GM23338 (cell line): ENCODE data around the gene NRP2. TPM values are rescaled to one million over a fixed set of nuclear protein-coding genes. Genes with fewer than 3 reads are reported as not detected.

ENCODE experiments used
- ATAC-seq: fragments of 200-7000 bp; cut with Tn5 transposase; 3 replicates; pipeline ENCODE4 v1.9.1; 2020
- DNase-seq: peaks from one replicate; pipeline ENCODE4 v3.0.0-alpha.2; 2015; ENCODE audit warnings: low spot score
- H2AFZ ChIP-seq: fragments of 200-600 bp; sonication (generic); 2 replicates; pipeline ENCODE4 v1.8.0; 2016; ENCODE audit warnings: antibody characterized with exemption, mild to moderate bottlenecking, moderate library complexity
- H3F3A ChIP-seq: fragments of 200-600 bp; sonication (generic); replicated peaks from 2 replicates; pipeline ENCODE4 v1.8.0; 2017; ENCODE audit warnings: antibody characterized with exemption, mixed run types, low read depth
- H3K27ac ChIP-seq: fragments of 200-600 bp; sonication (generic); 2 replicates; pipeline ENCODE4 v1.6.1; 2016; ENCODE audit warnings: low read depth
- H3K27me3 ChIP-seq: fragments of 200-600 bp; sonication (generic); 2 replicates; pipeline ENCODE4 v1.8.0; 2016; ENCODE audit warnings: mild to moderate bottlenecking, mixed run types, moderate library complexity; ENCODE audit not compliant: insufficient read depth
- H3K36me3 ChIP-seq: fragments of 200-600 bp; sonication (generic); 2 replicates; pipeline ENCODE4 v1.8.0; 2016; ENCODE audit warnings: mild to moderate bottlenecking; ENCODE audit not compliant: insufficient read depth
- H3K4me1 ChIP-seq: fragments of 200-600 bp; sonication (generic); 2 replicates; pipeline ENCODE4 v1.8.0; 2016; ENCODE audit warnings: mild to moderate bottlenecking, moderate library complexity; ENCODE audit not compliant: insufficient read depth
- H3K4me2 ChIP-seq: fragments of 200-600 bp; sonication (generic); 2 replicates; pipeline ENCODE4 v1.7.1; 2017; ENCODE audit warnings: mixed run types
- H3K4me3 ChIP-seq: fragments of 200-600 bp; sonication (generic); 2 replicates; pipeline ENCODE4 v1.6.1; 2016; ENCODE audit warnings: mixed run types
- H3K79me2 ChIP-seq: fragments of 200-600 bp; sonication (generic); replicated peaks from 2 replicates; pipeline ENCODE4 v1.8.0; 2017; ENCODE audit warnings: mild to moderate bottlenecking; ENCODE audit not compliant: insufficient read depth
- H3K9me2 ChIP-seq: fragments of 200-600 bp; sonication (generic); 2 replicates; pipeline ENCODE4 v1.8.0; 2017; ENCODE audit not compliant: insufficient read depth
- H4K20me1 ChIP-seq: fragments of 200-600 bp; sonication (generic); replicated peaks from 2 replicates; pipeline ENCODE4 v1.8.0; 2017; ENCODE audit warnings: mild to moderate bottlenecking; ENCODE audit not compliant: insufficient read depth
- H3K27ac Mint-ChIP-seq: 2 replicates; pipeline ENCODE4 v1.8.0; 2020; ENCODE audit warnings: inconsistent platforms, mild to moderate bottlenecking, moderate library complexity, mixed read lengths
- H3K27me3 Mint-ChIP-seq: 3 replicates; pipeline ENCODE4 v1.8.0; 2022; ENCODE audit warnings: low read depth, mild to moderate bottlenecking, moderate library complexity, mixed read lengths, inconsistent platforms; ENCODE audit not compliant: insufficient read depth, poor library complexity
- H3K36me3 Mint-ChIP-seq: 3 replicates; pipeline ENCODE4 v1.8.0; 2021; ENCODE audit warnings: low read depth, mild to moderate bottlenecking, inconsistent platforms, moderate library complexity, mixed read lengths
- H3K4me1 Mint-ChIP-seq: 3 replicates; pipeline ENCODE4 v1.8.0; 2020; ENCODE audit warnings: mild to moderate bottlenecking, inconsistent platforms, mixed read lengths
- H3K4me3 Mint-ChIP-seq: 3 replicates; pipeline ENCODE4 v1.8.0; 2021; ENCODE audit warnings: moderate library complexity, mild to moderate bottlenecking, inconsistent platforms, mixed read lengths
- H3K9me3 Mint-ChIP-seq: 3 replicates; pipeline ENCODE4 v1.8.0; 2020; ENCODE audit warnings: moderate library complexity, mild to moderate bottlenecking, inconsistent platforms, mixed read lengths
- CREB1 ChIP-seq: fragments of 250-450 bp; sonication (Bioruptor Pico); IDR thresholded peaks from 2 replicates; pipeline ENCODE4 v1.5.0; 2020; ENCODE audit warnings: low read depth, mild to moderate bottlenecking, moderate library complexity
- CTCF ChIP-seq, 2 experiments: fragments of 200-600 bp in 1 of 2; sonication (generic) in 1 of 2; conservative IDR thresholded peaks; 2 replicates each; pipeline versions ENCODE4 v1.5.1 to v1.6.1; 2016 to 2017; ENCODE audit warnings: antibody characterized with exemption in 2 of 2, low read depth in 2 of 2, mild to moderate bottlenecking in 2 of 2, moderate library complexity in 1 of 2
- ETS1 ChIP-seq: IDR thresholded peaks from 2 replicates; pipeline ENCODE4 v1.6.1; 2016; ENCODE audit warnings: antibody characterized with exemption
- EZH2 ChIP-seq: fragments of 200-600 bp; sonication (generic); IDR thresholded peaks from one replicate; pipeline ENCODE4 v1.8.0; 2017; ENCODE audit warnings: antibody characterized with exemption, mild to moderate bottlenecking, low read depth; ENCODE audit not compliant: unreplicated experiment
- EZH2phosphoT487 ChIP-seq: fragments of 200-600 bp; sonication (generic); IDR thresholded peaks from one replicate; pipeline ENCODE4 v1.8.1; 2018; ENCODE audit warnings: antibody characterized with exemption; ENCODE audit not compliant: unreplicated experiment
- JUNB ChIP-seq: IDR thresholded peaks from one replicate; pipeline ENCODE4 v1.6.1; 2016; ENCODE audit warnings: antibody characterized with exemption; ENCODE audit not compliant: unreplicated experiment
- NANOG ChIP-seq: IDR thresholded peaks from 2 replicates; pipeline ENCODE4 v1.6.1; 2016; ENCODE audit warnings: antibody characterized with exemption, borderline replicate concordance
- POLR2AphosphoS5 ChIP-seq: IDR thresholded peaks from 2 replicates; pipeline ENCODE4 v1.6.1; 2016; ENCODE audit warnings: antibody characterized with exemption, low read depth
- REST ChIP-seq: IDR thresholded peaks from one replicate; pipeline ENCODE4 v1.6.1; 2018; ENCODE audit warnings: antibody characterized with exemption; ENCODE audit not compliant: unreplicated experiment
- STAT1 ChIP-seq: IDR thresholded peaks from one replicate; pipeline ENCODE4 v1.6.1; 2016; ENCODE audit warnings: antibody characterized with exemption; ENCODE audit not compliant: unreplicated experiment
- ZNF114 ChIP-seq: fragments of 250-450 bp; sonication (Bioruptor Pico); IDR thresholded peaks from 2 replicates; pipeline ENCODE4 v1.5.0; 2020; ENCODE audit warnings: mild to moderate bottlenecking, moderate library complexity
- ZNF331 ChIP-seq: fragments of 250-450 bp; sonication (Bioruptor Pico); IDR thresholded peaks from 2 replicates; pipeline ENCODE4 v1.5.0; 2020; ENCODE audit warnings: low read depth, mild to moderate bottlenecking, moderate library complexity
- ZNF462 ChIP-seq: fragments of 250-450 bp; sonication (Bioruptor Pico); IDR thresholded peaks from 2 replicates; pipeline ENCODE4 v1.5.0; 2020; ENCODE audit warnings: mild to moderate bottlenecking, moderate library complexity
- polyA plus RNA-seq: library from polyadenylated mRNA; unstranded; fragments of >200 nt; fragmentation: Nextera tagmentation; extraction: Ambion mirVana; gene quantifications from 2 replicates; pipeline ENCODE4 v1.2.1, GENCODE V29; 2016
- total RNA-seq: library from RNA; depleted of rRNA; stranded (reverse); fragments of >200 nt; shearing (Covaris generic); gene quantifications from 2 replicates; pipeline ENCODE4 v1.2.3, GENCODE V29; 2014

Gene NRP2
- total and polyA plus RNA-seq, 2 experiments from 2014 or later, result 18.4 to 22.0 TPM

GRCh38 chr2:205743137-205743536, 60.8 kb downstream of the NRP2 start:
- DNase-seq (no peak), ATAC-seq (no peak)
- Histone ChIP-seq H4K20me1 (no peaks in the 10 kb centered on the region), H3K4me1 (peaks cover 8% of the 10 kb centered on the region), H3K9me2 (no peaks in the 10 kb centered on the region), H3K4me2 (no peak overlapping the region), H3K36me3 (no peaks in the 10 kb centered on the region), H3K4me3 (no peak overlapping the region), H3K27me3 (no peaks in the 10 kb centered on the region), H3K27ac (no peak overlapping the region), H2AFZ (no peak overlapping the region), H3K79me2 (no peaks in the 10 kb centered on the region), H3F3A (no peaks in the 10 kb centered on the region)
- no peak for TF ChIP-seq POLR2AphosphoS5
- no peak for TF ChIP-seq CREB1 (CRISPR knock-in tag)
- TF ChIP-seq ZNF331 (CRISPR knock-in tag), result no peak
- TF ChIP-seq JUNB, result no peak
- TF ChIP-seq STAT1, result no peak
- no peak for TF ChIP-seq CTCF (conservative IDR thresholded peaks at IDR 0.05; ENCODE audit: low read depth in 2 of 2)
- TF ChIP-seq EZH2phosphoT487, result no peak
- TF ChIP-seq ZNF114 (CRISPR knock-in tag), result no peak
- TF ChIP-seq ZNF462, result no peak
- no peak for TF ChIP-seq EZH2
- TF ChIP-seq REST, result no peak
- TF ChIP-seq NANOG, result no peak
- TF ChIP-seq ETS1, result no peak
- no peak overlapping the region for H3K4me3 Mint-ChIP-seq
- H3K36me3 Mint-ChIP-seq, result peaks cover 48% of the 10 kb centered on the region
- H3K4me1 Mint-ChIP-seq, result peaks cover 19% of the 10 kb centered on the region
- H3K9me3 Mint-ChIP-seq, result no peaks in the 10 kb centered on the region
- H3K27ac Mint-ChIP-seq, result no peak overlapping the region
- H3K27me3 Mint-ChIP-seq, result no peaks in the 10 kb centered on the region
